H1 (cell line): ENCODE results near the gene POLR3F. TPM values are rescaled to one million over a fixed set of nuclear protein-coding genes. Genes with fewer than 3 reads are reported as not detected.
A peak's percentile ranks its signal among the peaks of the same experiment; 100 is the strongest.

Experiments used
- BCL11A ChIP-seq, 2 experiments: IDR thresholded peaks; one replicate each; pipeline ENCODE4 v1.6.1; 2011; ENCODE audit warnings: low read depth in 2 of 2, low read length in 2 of 2, mild to moderate bottlenecking in 2 of 2
- CBX8 ChIP-seq: fragments of 300-800, 300-1000 bp; sonication (generic); IDR thresholded peaks from 2 replicates; pipeline ENCODE4 v1.7.1; 2016; ENCODE audit warnings: low read depth, low read length, borderline replicate concordance
- CHD2 ChIP-seq: IDR thresholded peaks from 2 replicates; pipeline ENCODE4 v1.6.1; 2012; ENCODE audit warnings: low read length, improper control_type of control experiment
- EGR1 ChIP-seq: IDR thresholded peaks from 2 replicates; pipeline ENCODE4 v1.6.1; 2011; ENCODE audit warnings: low read depth, low read length, borderline replicate concordance
- EP300 ChIP-seq, 2 experiments: IDR thresholded peaks; 1 replicate in 1 of 2; 2 replicates in 1 of 2; pipeline ENCODE4 v1.6.1; 2011 to 2012; ENCODE audit warnings: low read depth in 2 of 2, low read length in 2 of 2, mild to moderate bottlenecking in 2 of 2, borderline replicate concordance in 1 of 2, inconsistent platforms in 1 of 2, moderate library complexity in 1 of 2
- GTF2F1 ChIP-seq: IDR thresholded peaks from 2 replicates; pipeline ENCODE4 v1.6.1; 2012; ENCODE audit warnings: low read depth, low read length, improper control_type of control experiment, borderline replicate concordance
- HDAC6 ChIP-seq: IDR thresholded peaks from one replicate; pipeline ENCODE4 v1.7.1; 2012; ENCODE audit warnings: low read depth, mild to moderate bottlenecking, inconsistent platforms, low read length, moderate library complexity
- JUN ChIP-seq: IDR thresholded peaks from 2 replicates; pipeline ENCODE4 v1.6.1; 2011; ENCODE audit warnings: low read depth, mild to moderate bottlenecking, improper control_type of control experiment, low read length
- JUND ChIP-seq: IDR thresholded peaks from 2 replicates; pipeline ENCODE4 v1.6.1; 2011; ENCODE audit warnings: mild to moderate bottlenecking, improper control_type of control experiment, low read length
- KDM5A ChIP-seq: fragments of 200-600 bp; IDR thresholded peaks from 2 replicates; pipeline ENCODE4 v1.7.1; 2012; ENCODE audit warnings: mild to moderate bottlenecking, low read length, inconsistent platforms, mixed read lengths
- NANOG ChIP-seq: IDR thresholded peaks from 2 replicates; pipeline ENCODE4 v1.6.1; 2011; ENCODE audit warnings: low read length, low read depth, mild to moderate bottlenecking, inconsistent platforms; ENCODE audit not compliant: insufficient read depth, poor library complexity, severe bottlenecking
- PHF8 ChIP-seq: fragments of 200-600 bp; sonication (generic); conservative IDR thresholded peaks from 2 replicates; pipeline ENCODE4 v1.7.1; 2012; ENCODE audit warnings: low read depth, mild to moderate bottlenecking, inconsistent platforms, low read length, moderate library complexity
- POLR2A ChIP-seq, 2 experiments: IDR thresholded peaks; 1 replicate in 1 of 2; 2 replicates in 1 of 2; pipeline ENCODE4 v1.6.1; 2011; ENCODE audit warnings: low read depth in 2 of 2, low read length in 2 of 2, mild to moderate bottlenecking in 2 of 2; ENCODE audit errors: control extremely low read depth in 1 of 2
- POU5F1 ChIP-seq: IDR thresholded peaks from 2 replicates; pipeline ENCODE4 v1.6.1; 2011; ENCODE audit warnings: low read depth, mild to moderate bottlenecking, low read length, moderate library complexity
- RFX5 ChIP-seq: IDR thresholded peaks from 2 replicates; pipeline ENCODE4 v1.6.1; 2011; ENCODE audit warnings: low read depth, low read length, improper control_type of control experiment, borderline replicate concordance
- SAP30 ChIP-seq: fragments of 300-600 bp; sonication (generic); IDR thresholded peaks from 2 replicates; pipeline ENCODE4 v1.7.1; 2012; ENCODE audit warnings: low read length, moderate library complexity, mild to moderate bottlenecking, inconsistent platforms; ENCODE audit not compliant: insufficient read depth, insufficient replicate concordance
- SIRT6 ChIP-seq: IDR thresholded peaks from one replicate; pipeline ENCODE4 v1.7.1; 2012; ENCODE audit warnings: low read length, inconsistent platforms
- SP1 ChIP-seq: IDR thresholded peaks from 2 replicates; pipeline ENCODE4 v1.6.1; 2011; ENCODE audit warnings: low read depth, low read length
- SP2 ChIP-seq: IDR thresholded peaks from 2 replicates; pipeline ENCODE4 v1.6.1; 2012; ENCODE audit warnings: mild to moderate bottlenecking, low read length, inconsistent platforms
- SRF ChIP-seq: IDR thresholded peaks from 2 replicates; pipeline ENCODE4 v1.6.1; 2011; ENCODE audit warnings: mild to moderate bottlenecking, low read depth, low read length, moderate library complexity
- SUZ12 ChIP-seq: fragments of 200-600 bp; sonication (generic); IDR thresholded peaks from 2 replicates; pipeline ENCODE4 v1.6.1; 2012; ENCODE audit warnings: mild to moderate bottlenecking, inconsistent platforms, low read length, moderate library complexity, mixed read lengths
- TAF7 ChIP-seq: optimal IDR thresholded peaks from 2 replicates; pipeline ENCODE3; 2011; ENCODE audit warnings: low read depth, mild to moderate bottlenecking, inconsistent platforms, low read length, moderate library complexity, borderline replicate concordance
- TBP ChIP-seq: IDR thresholded peaks from 2 replicates; pipeline ENCODE4 v1.6.1; 2011; ENCODE audit warnings: low read depth, low read length, improper control_type of control experiment
- TCF12 ChIP-seq: IDR thresholded peaks from 2 replicates; pipeline ENCODE4 v1.6.1; 2011; ENCODE audit warnings: low read depth, mild to moderate bottlenecking, low read length
- ZNF274 ChIP-seq: IDR thresholded peaks from 2 replicates; pipeline ENCODE4 v1.7.0; 2012; ENCODE audit warnings: low read length, borderline replicate concordance; ENCODE audit errors: extremely low read depth
- polyA plus RNA-seq, 7 experiments: library from polyadenylated mRNA; depleted of rRNA in 3 of 7; stranded (reverse) in 5 of 7; unstranded in 2 of 7; fragments of >200 nt in 5 of 7; fragments of 200-250 nt in 2 of 7; gene quantifications; 1 replicate in 5 of 7; 2 replicates in 1 of 7; 4 replicates in 1 of 7; pipeline versions ENCODE4 v1.2.1 to v1.2.3, GENCODE V29; 2011 to 2013; ENCODE audit warnings: missing spikeins in 2 of 7, mixed read lengths in 2 of 7
- total RNA-seq: library from RNA; stranded (reverse); fragmentation: NEBNext Ultra II Directional; extraction: Animal tissue kit (Norgen Biotek cat#: 25700); gene quantifications from 2 replicates; pipeline ENCODE4 v1.2.1, GENCODE V29; 2021

The POLR3F gene
- total and polyA plus RNA-seq, 2 of the 8 experiments (the other 6 are each of a cell fraction or from before 2014, with no cell fraction given) = 5.7 to 14.0 TPM

DNA sequence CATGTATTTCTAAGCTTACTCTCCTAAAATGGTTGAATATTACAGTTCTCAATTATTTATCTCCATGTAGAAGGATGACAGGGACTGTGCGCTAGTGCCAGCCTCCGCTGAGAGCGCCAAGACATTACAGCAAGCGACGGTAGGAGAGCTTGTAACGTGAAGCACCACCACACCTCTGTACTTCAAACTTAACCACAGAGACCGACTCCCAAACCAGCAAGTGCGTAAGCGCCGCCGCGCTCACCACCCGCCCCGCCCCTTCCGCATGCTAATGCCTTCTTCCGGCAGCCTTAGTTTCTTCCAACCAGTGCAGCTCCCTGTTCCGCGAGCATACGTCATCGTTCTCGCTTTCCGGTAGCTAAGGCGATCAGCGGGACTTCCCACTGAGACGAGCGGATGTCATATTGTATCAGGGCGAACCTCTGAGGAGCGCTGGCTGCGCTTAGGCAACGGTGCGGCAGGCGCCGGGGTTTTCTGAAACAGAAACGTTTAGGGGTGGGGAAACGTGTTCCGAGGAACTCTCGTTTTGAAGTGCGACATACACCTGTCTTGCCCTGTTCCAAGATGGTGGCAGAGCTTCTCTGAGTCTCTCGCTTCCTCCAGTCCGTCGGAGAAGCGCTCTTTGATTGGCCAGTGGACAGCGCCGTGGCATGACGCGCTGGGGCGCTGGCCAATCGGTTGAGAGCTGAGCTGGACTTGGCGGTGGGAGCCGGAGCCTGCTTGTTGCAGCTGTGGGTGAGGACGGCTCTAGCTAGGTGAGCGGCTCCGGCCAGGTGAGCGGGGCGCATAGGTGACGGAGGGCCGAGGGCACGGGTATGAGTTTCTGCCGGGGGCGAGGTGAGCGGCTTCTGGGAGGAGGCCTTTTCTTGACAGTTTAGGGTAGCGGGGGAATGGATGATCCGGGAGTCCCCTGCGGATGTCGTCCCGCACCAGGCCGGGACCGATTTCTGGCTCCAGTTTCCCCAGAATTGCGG, 40.3 kb downstream of the POLR3F start, which contains the start of gene SEC23B (continued):
- TF ChIP-seq POU5F1 (no peak), CHD2 (peak; percentile 84), GTF2F1 (peak; percentile 81; the same call in 1 of the 2 replicates), NANOG (no peak), POLR2A (IDR thresholded peaks at IDR 0.05; ENCODE audit: control extremely low read depth in 1 of 2, low read depth in 2 of 2, low read length in 2 of 2) (peak; percentile 65 to 76), SIRT6 (no peak), CBX8 (no peak), JUN (peak; percentile 60; the same call in 1 of the 2 replicates), ZNF274 (no peak), SRF (no peak), PHF8 (peak; percentile 93), EP300 (IDR thresholded peaks at IDR 0.05; ENCODE audit: borderline replicate concordance in 1 of 2, low read depth in 2 of 2, low read length in 2 of 2) (no peak), TAF7 (peak; percentile 71), SAP30 (peak; percentile 31), KDM5A (no peak; the same call in 1 of the 2 replicates), RFX5 (no peak), SP2 (no peak), TCF12 (no peak), SUZ12 (no peak), JUND (peak; percentile 80; the same call in 1 of the 2 replicates), SP1 (peak; percentile 62; the same call in 1 of the 2 replicates), HDAC6 (no peak), TBP (peak; percentile 79), BCL11A (IDR thresholded peaks at IDR 0.05; ENCODE audit: low read depth in 2 of 2, low read length in 2 of 2) (no peak), EGR1 (no peak)
